Peyer's patch (tissue), 4 donors: ENCODE results near the gene PCGF1. TPM values are rescaled to one million over a fixed set of nuclear protein-coding genes. Genes with fewer than 3 reads are reported as not detected.

Experiments
- DNase-seq, 3 donors: peaks; one replicate each; pipeline ENCODE4 v3.0.0-alpha.2; 2017 to 2019
- H3K27ac ChIP-seq, 4 donors: fragments of 200-600 bp; sonication (generic); one replicate each; pipeline ENCODE4 v1.5.1; 2016 to 2019
- H3K27me3 ChIP-seq, 2 donors: fragments of 200-600 bp; sonication (generic); one replicate each; pipeline ENCODE4 v1.5.1; 2019
- H3K36me3 ChIP-seq, 3 donors: fragments of 200-600 bp; sonication (generic); one replicate each; pipeline ENCODE4 v1.5.1; 2016 to 2019
- H3K4me1 ChIP-seq, 4 donors: fragments of 200-600 bp; sonication (generic); one replicate each; pipeline ENCODE4 v1.5.1; 2016 to 2019
- H3K4me3 ChIP-seq, 4 donors: fragments of 200-600 bp; sonication (generic); 1 replicate in 3 of 4; 2 replicates in 1 of 4; pipeline ENCODE4 v1.5.1; 2016 to 2019; ENCODE audit warnings: mild to moderate bottlenecking in 1 of 4
- H3K9me3 ChIP-seq, 4 donors: fragments of 200-600 bp; sonication (generic); one replicate each; pipeline ENCODE4 v1.5.1; 2016 to 2019; ENCODE audit warnings: mild to moderate bottlenecking in 1 of 4
- POLR2A ChIP-seq, 2 donors: fragments of 450-650 bp; IDR thresholded peaks; one replicate each; pipeline ENCODE4 v1.5.1; 2017; ENCODE audit warnings: antibody characterized with exemption in 2 of 2, mild to moderate bottlenecking in 2 of 2, moderate library complexity in 2 of 2
- total RNA-seq, 4 donors: library from RNA; depleted of rRNA; stranded (reverse); fragments of >200 nt; gene quantifications; one replicate each; pipeline ENCODE4 v1.1.0, GENCODE V29; 2016
- TF ChIP-seq, protein P1 (sequence below), 6 experiments: fragments of 450-650 bp in 4 of 6; fragments of 200-600 bp in 2 of 6; sonication (generic) in 1 of 6; IDR thresholded peaks; one replicate each; pipeline ENCODE4 v1.5.1; 2017 to 2019; ENCODE audit warnings: antibody characterized with exemption in 6 of 6, mild to moderate bottlenecking in 3 of 6, moderate library complexity in 1 of 6

Gene PCGF1
- total RNA-seq, 4 donors from 2014 or later, result 14.0 to 18.9 (median 16.2) TPM

DNA sequence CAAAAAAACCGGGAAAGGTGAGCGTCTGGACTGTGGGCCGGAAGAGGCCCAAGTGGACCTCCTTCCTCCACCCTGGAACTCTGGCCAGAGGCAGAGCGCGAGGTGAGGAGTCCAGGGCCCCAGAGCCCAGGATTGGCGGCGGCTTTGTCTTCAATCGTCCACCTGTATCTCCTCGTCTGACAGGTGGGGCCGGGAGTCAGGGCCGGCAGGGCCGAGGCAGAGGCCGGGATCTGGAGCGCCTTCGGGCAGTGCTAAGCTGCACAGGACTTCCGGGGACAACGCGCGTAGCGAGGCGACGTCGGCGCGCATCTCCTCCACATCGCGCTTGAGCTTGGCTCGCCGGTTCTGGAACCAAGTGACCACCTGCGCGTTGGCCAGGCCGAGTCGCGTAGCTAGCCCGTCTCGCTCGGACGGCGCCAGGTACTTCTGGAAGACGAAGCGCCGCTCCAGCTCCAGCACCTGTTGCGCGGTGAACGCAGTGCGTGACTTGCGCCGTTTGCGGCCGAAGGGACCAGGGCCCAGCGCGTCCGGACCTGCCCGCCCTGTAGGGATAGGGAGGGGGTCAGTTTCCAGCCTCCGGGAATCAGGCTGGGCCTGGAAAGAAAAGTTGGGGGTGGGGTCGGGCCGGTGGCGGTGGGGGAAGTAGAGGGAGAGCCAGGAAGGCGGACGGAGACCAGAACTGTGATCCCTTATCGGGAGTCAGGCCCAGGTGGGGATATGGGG is 9.6 kb downstream of the PCGF1 start:
- Histone ChIP-seq H3K27ac (peak overlapping the region in 3 of 4 donors; percentile 16 to 49 (median 25)), H3K4me1 (peaks cover 3 to 42% (median 21%) of the 10 kb centered on the region in 4 donors), H3K4me3 (peak overlapping the region; percentile 30 to 60 (median 52)), H3K9me3 (no peaks in the 10 kb centered on the region), H3K36me3 (peaks cover 0 to 16% (median 0%) of the 10 kb centered on the region in 3 donors), H3K27me3 (no peaks in the 10 kb centered on the region)
- DNase-seq, result peak in 2 of 3 donors; percentile 68 to 74
- no peak for TF ChIP-seq POLR2A (IDR thresholded peaks at IDR 0.05)
- TF ChIP-seq, protein P1, sequence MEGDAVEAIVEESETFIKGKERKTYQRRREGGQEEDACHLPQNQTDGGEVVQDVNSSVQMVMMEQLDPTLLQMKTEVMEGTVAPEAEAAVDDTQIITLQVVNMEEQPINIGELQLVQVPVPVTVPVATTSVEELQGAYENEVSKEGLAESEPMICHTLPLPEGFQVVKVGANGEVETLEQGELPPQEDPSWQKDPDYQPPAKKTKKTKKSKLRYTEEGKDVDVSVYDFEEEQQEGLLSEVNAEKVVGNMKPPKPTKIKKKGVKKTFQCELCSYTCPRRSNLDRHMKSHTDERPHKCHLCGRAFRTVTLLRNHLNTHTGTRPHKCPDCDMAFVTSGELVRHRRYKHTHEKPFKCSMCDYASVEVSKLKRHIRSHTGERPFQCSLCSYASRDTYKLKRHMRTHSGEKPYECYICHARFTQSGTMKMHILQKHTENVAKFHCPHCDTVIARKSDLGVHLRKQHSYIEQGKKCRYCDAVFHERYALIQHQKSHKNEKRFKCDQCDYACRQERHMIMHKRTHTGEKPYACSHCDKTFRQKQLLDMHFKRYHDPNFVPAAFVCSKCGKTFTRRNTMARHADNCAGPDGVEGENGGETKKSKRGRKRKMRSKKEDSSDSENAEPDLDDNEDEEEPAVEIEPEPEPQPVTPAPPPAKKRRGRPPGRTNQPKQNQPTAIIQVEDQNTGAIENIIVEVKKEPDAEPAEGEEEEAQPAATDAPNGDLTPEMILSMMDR (IDR thresholded peaks at IDR 0.05), result no peak

DNA sequence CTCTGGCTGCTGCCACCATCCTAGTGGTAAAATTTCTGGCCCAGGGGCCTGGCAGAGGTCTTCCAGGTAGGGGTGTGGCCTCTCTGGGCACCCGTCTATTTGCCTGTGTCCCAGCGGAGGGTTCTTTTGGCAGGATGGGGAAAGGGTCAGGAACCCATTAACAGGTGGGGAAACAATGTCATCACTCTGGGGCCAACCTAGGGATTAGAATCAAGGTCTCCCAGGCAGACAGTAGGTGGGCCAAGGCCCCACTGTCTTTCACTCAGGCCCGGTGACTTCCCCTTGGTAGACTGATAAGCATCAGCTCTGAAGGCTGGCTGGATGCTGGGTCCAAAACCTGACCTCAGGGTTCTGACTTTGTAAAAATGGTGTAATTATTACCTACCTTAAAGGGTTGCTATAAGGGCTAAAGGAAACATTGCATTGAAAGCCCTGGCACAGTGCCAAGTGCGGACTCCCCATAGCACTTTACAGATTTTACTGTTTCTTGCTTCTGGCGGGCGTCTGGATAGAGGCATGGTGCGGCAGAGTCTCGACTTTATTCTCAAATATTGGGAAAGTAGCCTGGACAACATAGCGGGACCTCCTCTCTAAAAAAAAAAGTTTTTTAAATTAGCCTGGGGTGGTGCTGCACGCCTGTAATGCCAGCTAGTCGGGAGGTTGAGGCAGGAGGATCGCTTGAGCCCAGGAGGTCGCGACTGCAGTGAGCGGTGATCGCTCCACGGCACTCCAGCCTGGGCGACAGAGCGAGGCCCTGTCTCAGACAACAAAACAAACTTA is 10.3 kb downstream of the PCGF1 start:
- Histone ChIP-seq H3K36me3 (peaks cover 0 to 23% (median 0%) of the 10 kb centered on the region in 3 donors), H3K9me3 (no peaks in the 10 kb centered on the region), H3K27ac (peak overlapping the region in 1 of 4 donors; percentile 49), H3K4me3 (peak overlapping the region in 3 of 4 donors; percentile 50 to 60 (median 53)), H3K27me3 (no peaks in the 10 kb centered on the region), H3K4me1 (peaks cover 3 to 38% (median 19%) of the 10 kb centered on the region in 4 donors)
- no peak for DNase-seq
- TF ChIP-seq POLR2A (IDR thresholded peaks at IDR 0.05), result no peak
- TF ChIP-seq, protein P1 (IDR thresholded peaks at IDR 0.05), result no peak

DNA sequence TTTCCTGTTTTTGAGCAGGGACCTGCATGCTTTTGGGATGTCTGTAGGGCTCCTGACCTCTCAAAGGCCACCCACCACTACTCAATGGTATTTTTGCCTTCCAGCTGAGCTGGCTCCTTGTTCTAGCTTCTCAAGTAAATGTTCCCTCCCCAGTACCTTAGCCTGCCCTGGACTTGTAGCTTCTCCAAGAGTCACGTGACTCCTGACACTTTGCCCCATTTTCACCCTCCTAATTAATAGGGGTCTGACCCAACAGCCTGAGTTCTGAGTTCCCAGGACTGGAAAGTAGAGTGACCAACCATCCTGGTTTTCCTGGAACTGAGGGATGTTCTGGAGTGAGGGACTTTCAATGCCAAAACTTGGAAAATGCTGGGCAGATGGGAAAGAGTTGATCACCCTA is 12.1 kb downstream of the PCGF1 start:
- no peaks in the 10 kb centered on the region for H3K27me3 ChIP-seq
- no peak overlapping the region for H3K4me3 ChIP-seq
- H3K27ac ChIP-seq, result no peak overlapping the region
- no peaks in the 10 kb centered on the region for H3K9me3 ChIP-seq
- TF ChIP-seq, protein P1 (IDR thresholded peaks at IDR 0.05), result no peak
- no peak for TF ChIP-seq POLR2A (IDR thresholded peaks at IDR 0.05)
- peaks cover 0 to 41% (median 0%) of the 10 kb centered on the region in 3 donors for H3K36me3 ChIP-seq
- peaks cover 3 to 29% (median 19%) of the 10 kb centered on the region in 4 donors for H3K4me1 ChIP-seq
- peak in 1 of 3 donors; percentile 5 for DNase-seq

DNA sequence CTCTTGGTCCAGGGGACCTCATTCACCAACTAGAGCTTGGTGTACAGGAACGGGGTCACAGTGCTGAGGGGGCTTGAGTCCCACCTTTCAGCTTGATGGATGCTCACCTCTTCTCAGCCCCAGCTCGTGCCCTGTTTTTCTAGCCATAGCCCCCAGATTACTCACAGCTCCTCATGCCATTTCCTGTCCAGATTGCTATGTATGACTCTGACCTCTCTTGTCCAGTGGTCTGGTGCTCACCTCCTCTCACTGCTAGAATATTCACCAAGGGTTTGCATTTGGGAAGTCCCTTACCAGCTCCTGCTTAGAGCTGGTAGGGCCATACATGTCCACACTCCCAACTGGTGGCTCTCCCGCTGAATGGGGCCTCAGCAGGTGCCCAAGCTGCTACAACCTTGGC is 13.9 kb downstream of the PCGF1 start:
- Histone ChIP-seq H3K27ac (no peak overlapping the region), H3K4me3 (no peak overlapping the region), H3K27me3 (no peaks in the 10 kb centered on the region), H3K4me1 (peaks cover 2 to 20% (median 7%) of the 10 kb centered on the region in 4 donors), H3K9me3 (no peaks in the 10 kb centered on the region), H3K36me3 (peaks cover 0 to 52% (median 0%) of the 10 kb centered on the region in 3 donors)
- TF ChIP-seq, protein P1 (IDR thresholded peaks at IDR 0.05), result no peak
- TF ChIP-seq POLR2A (IDR thresholded peaks at IDR 0.05), result no peak
- peak in 1 of 3 donors; percentile 7 for DNase-seq

DNA sequence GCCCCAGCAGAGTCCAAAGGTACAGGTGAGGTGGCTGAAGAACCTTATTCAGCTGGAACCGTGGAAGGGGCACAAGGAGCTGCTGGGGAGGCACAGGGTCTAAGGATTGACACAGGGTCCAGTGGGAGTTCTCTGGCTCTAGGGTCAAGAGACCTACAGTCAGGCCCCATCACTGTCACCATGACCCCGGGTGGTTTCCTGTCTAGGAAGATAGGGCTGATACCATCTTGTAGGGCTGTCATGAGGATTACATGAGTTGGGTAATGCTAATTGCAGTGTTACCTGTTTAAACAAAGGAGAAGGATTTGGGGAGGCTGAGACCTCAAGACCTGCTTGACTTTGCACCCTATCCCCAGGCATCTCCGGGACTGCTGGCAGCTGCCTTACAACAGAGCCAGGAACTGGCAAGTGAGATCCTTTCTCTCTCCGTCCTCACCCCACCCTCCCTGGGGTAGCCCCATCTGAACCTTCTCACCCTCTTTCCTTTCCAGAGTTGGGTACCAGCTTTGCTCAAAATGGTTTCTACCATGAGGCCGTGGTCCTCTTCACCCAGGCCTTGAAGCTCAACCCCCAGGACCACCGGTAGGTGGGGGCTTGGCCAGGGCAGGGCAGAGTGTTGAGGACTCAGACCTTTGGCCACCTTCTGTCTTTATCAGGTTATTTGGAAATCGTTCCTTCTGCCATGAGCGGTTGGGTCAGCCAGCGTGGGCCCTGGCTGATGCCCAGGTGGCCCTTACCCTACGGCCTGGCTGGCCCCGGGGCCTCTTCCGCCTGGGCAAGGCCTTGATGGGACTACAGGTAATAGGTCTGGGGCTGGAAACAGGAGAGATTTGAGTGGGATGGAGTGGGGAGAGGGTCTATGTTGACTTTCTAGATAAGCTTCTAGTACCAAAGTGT is 15.6 kb downstream of the PCGF1 start:
- peaks cover 0 to 8% (median 1%) of the 10 kb centered on the region in 4 donors for H3K4me1 ChIP-seq
- H3K4me3 ChIP-seq, result no peak overlapping the region
- H3K27me3 ChIP-seq, result no peaks in the 10 kb centered on the region
- H3K36me3 ChIP-seq, result peaks cover 0 to 60% (median 0%) of the 10 kb centered on the region in 3 donors
- no peak overlapping the region for H3K27ac ChIP-seq
- H3K9me3 ChIP-seq, result no peaks in the 10 kb centered on the region
- DNase-seq, result no peak
- no peak for TF ChIP-seq POLR2A (IDR thresholded peaks at IDR 0.05)
- TF ChIP-seq, protein P1 (IDR thresholded peaks at IDR 0.05), result no peak
